Measurements from ENCODE around the gene SURF1.

SURF1 gene

GRCh38 chr9:133360400-133361393 lies 4.4 kb upstream of the SURF1 start:
- no peak for DNase-seq

DNA sequence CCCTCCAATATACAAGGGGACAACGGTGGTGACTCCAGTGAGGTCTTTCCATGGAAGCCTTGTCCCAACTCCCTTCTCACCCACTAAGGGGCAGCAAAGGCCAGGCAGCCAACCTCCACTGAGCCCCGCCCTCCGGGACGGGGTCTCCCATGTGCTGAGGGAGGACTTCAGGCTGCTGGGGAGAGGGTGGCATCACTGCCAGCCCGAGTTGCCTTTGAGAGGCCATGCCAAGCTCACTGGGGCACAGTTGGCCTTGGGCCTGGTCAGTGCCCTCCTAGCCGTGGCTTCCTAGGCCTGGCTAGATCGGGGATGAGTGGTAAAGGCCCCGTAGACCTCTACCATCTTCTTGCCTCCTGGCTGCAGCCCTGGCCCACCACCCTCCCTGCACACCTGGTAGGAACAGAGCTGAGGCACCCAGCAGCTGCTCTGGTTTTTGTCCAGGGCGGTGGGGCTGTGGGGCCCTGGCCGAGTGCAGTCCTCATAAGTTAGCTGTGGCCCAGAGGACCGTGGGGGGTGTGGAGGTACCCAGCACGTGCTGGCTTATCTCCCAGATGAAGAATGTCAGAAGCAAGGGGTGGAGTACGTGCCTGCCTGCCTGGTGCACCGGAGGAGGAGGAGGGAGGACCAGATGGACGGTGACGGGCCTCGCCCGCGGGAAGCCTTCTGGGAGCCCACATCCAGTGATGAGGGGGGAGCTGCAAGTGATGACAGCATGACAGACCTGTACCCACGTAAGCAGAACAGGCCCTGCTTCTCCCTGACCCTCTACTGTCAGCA lies 3.3 kb upstream of the SURF1 start:
- no peak for DNase-seq

DNA sequence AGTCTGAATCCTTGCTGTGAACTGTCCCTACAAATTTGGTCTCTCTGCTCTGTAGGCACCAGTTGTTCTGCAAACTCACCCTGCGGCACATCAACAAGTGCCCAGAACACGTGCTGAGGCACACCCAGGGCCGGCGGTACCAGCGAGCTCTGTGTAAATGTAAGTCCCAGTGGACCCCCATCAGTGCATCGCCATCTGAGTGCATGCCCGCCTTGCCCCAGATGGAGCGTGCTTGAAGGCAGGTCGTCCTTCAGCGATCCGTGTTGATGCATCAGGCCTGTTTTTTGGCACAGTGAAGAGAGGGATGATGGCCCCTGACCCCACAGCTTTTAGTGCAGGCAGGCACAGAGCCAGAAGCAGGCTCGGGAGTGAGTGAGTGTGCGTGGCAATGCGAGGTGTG lies 1.4 kb upstream of the SURF1 start:
- DNase-seq, result no peak

- no peak for DNase-seq
These were observed 368 bp downstream of the SURF1 start for GRCh38 chr9:133355881-133356357.

DNA sequence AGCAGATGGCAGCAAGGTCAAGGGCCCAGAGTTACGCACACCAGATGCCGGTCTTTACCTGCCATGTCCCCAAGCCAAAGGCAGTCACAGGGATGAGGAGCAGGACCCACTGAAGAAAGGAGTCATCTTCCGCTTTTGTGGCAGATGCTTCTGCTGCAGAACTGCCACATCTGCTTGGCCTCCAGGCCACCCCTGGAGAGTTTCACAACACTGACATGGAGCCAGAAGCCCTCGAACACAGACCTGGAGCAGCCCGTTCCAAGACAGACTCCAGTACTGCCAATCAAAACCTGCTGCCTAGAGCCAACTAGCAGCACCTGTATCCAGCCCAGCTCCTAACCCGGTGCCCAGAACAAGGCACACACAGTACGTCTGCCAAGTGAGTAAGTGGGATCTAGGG lies 1.5 kb downstream of the SURF1 start:
- DNase-seq, result no peak

GRCh38 chr9:133353548-133353947 lies 2.7 kb downstream of the SURF1 start:
- DNase-seq, result no peak

DNA sequence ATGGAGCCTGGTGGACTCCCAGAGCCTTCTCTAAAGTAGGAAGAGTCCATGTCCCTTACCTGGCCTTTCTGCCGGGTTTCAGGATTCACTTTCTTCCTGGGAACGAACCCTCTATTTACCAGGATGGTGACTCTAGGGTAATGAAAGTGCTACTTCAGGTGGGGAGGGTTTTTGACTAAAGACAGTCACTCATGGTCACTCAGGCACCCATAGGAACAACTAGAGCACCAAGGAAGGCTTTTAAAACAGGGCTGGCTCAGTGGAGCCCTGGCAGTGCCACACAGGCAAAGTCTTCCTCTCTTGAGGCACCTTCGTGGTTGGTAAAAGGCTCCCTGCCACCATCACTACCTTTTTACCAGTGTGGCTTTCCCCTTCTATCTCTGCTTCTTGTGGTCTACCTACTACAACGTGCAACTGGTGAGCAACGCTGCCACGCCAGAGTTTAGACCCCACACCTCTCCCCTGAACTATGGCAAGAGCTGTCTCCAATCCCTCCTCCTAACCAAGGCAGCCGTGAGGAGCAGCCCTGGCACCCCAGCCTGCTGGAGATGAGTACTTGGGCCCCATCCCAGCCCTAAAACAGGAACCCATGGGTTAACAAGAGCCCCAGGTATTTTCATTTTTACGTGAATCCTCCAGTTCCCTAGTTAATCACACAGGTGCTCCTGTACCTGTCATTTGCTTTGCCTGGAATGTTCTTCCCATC lies 3.5 kb downstream of the SURF1 start:
- DNase-seq, result no peak

DNA sequence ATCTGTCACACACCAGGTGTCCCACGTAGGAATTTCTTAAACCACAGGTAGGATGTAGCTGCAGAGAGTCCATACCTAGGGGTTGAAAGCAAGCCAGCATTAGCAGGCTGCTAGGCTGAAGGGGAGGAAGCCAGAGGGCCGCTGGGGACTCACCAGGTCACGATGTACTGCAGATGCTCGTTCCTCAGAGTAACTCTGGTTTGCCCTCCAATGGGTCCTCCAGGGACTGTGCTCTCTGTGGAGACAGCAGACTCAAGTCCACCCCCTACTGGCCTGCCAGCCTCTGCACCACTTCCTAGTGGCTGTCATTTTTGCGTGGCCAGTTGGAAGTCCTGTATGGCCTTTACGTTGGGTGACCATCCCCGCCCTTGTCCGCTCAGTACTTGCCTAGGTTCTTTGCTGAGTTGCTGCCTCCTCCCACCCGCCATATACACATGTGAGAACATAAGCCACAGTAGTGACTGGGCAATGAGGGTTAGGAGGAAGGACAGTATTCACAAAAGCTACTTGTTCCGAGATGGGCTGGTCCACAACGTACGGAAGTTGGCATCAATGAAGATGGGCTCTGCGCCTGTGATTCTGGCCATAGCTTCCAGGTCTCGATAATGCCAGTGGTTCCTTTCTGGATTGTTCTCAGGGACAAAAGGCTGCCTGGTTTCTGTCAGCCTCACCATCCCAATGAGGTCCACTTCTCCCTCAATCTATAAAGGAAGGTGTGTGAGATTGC lies 4.2 kb downstream of the SURF1 start:
- DNase-seq, result no peak

GRCh38 chr9:133351526-133351907 lies 4.8 kb downstream of the SURF1 start:
- DNase-seq, result no peak

- no peak for DNase-seq
These were observed 6.2 kb downstream of the SURF1 start for GRCh38 chr9:133349965-133350616.

GRCh38 chr9:133348718-133349573 lies 7.3 kb downstream of the SURF1 start:
- DNase-seq, result no peak

DNA sequence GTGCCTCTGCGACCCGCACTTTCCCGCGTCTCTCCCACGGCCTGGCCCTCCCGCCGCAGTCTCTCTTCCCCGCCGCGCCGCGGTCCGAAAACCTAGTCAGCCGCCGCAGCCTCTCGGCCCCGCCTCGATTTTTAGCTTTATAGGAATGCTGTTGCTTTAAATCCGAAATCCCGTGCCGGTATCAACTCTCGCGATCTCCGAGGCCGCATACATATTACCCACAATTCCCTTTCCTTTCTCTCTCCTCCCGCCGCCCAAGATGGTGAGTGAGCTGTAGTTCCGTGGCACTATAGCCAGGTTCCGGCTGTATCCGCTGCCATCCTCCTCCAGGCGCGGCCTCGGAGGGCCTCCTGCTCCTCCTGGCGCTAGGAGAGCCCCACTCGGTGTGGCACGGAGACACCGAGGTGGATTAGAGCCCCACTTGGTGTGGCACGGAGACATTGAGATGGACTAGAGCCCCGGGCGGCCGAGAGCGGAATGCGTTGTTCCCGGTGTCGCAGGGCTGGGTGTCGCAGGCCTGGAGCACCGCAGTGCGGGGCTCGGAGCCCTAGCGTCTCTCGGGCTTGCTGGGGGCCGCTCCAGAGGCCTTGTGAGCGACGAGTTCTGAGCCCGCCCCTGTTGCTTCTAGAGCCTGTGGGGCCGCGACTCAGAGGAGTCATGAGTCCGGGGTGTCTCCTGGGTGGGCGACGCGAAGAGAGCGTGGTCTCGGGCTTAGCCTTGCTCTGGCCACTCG lies 8.1 kb downstream of the SURF1 start, which contains the start of the genes MED22 and RPL7A:
Gene MED22, minus strand, starts transcription at position 147 of the 733 bp plus-strand sequence. CDS start 1,469 bp downstream, outside the sequence.
Gene RPL7A, plus strand, starts transcription at position 234 of the 733 bp plus-strand sequence. Its CDS starts 26 bp downstream, at position 260.
- peak; percentile 71 for DNase-seq

GRCh38 chr9:133347515-133347984 lies 8.7 kb downstream of the SURF1 start:
- no peak for DNase-seq

- DNase-seq, result no peak
These were observed 10.1 kb downstream of the SURF1 start for GRCh38 chr9:133346021-133346785.

DNA sequence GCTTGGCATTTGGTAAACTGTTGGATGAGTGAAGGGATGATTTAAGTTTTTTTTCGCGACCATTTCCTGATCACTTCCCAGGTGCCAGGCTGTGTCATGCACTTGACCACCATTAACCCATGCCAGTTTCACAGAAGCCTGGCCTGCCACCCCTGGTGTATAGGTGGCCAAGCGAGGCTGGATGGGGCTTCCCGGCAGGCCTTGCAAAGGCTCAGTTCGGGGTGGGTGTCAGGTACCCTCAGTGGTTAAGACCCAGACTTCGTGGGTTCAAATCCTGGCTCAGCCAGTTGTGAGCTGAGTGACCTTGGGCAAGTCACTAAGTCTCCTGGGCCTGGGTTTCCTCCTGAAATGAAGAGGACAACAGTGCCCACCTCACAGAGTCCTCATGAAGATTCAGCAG lies 10.7 kb downstream of the SURF1 start:
- no peak for DNase-seq

DNA sequence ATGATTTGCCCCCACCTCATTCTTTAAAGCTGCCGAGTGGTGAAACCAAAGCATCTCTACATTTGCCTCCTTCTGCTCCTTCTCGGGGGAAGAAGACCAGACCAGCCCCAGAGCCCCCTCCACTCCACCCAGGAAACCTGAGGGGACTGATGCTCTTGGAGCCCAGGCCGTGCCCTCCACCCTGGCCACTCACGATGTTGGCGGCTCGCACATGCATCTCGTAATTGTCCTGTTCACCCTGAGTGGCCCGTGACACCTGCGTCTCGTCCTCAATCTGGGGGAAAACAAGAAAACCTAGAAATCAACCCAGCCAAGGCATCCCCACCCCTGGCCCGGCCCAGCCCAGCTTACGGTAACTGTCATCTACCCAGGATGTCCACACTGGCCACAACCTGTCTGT lies 11.3 kb downstream of the SURF1 start:
- no peak for DNase-seq

DNA sequence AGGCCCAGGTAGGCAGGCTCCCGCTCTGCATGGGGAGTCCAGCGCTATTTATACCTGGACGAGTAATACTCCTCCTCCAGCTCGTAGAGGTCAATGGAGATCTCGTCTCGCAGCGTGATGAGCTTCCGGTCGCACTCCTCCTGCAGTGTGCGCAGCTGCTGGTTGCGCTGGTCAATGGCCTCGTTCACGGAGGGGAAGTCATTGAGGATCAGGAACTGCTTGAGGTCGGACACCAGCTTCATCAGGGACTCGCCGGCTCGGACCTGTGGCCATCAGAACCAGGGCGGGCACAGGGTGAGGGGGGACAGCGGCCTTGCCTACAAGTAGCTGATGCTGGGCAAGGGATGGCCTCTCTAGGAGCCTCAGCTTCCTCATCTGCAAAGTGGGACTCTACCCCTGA lies 12.2 kb downstream of the SURF1 start:
- no peak for DNase-seq

GRCh38 chr9:133342570-133342969 lies 13.7 kb downstream of the SURF1 start:
- no peak for DNase-seq

- DNase-seq, result no peak
These were observed 14.2 kb downstream of the SURF1 start for GRCh38 chr9:133342069-133342406.
